ENCODE data around the gene HRG. TPM values are rescaled to one million over a fixed set of nuclear protein-coding genes. Genes with fewer than 3 reads are reported as not detected.

HRG gene
- total and polyA plus RNA-seq, 2 of the 8 experiments (the other 6 are each of a cell fraction or from before 2014, with no cell fraction given) = 0.03 to 0.15 TPM

GRCh38 chr3:186678604-186679003 is 12.8 kb downstream of the HRG start:
- DNase-seq (ENCODE audit: low read depth in 1 of 2, low spot score in 2 of 2) = no peak
- no peak overlapping the region; the same call in 1 of the 2 replicates for H2BK12ac ChIP-seq (ENCODE audit: low read depth, low read length)
- H4K5ac ChIP-seq (ENCODE audit: insufficient read length, low read depth, low read length) = no peak overlapping the region
- H3K27ac ChIP-seq (ENCODE audit: low read depth, low read length) = no peak overlapping the region
- H2BK20ac ChIP-seq (ENCODE audit: low read length) = no peak overlapping the region
- no peak overlapping the region for H2BK5ac ChIP-seq (ENCODE audit: low read depth, low read length)
- H3K9ac ChIP-seq (replicated peaks in 1 of 4; ENCODE audit: extremely low read depth in 1 of 4, low read depth in 3 of 4, low read length in 3 of 4) = no peak overlapping the region
- H4K20me1 ChIP-seq (replicated peaks in 1 of 2; ENCODE audit: control insufficient read depth in 1 of 2, insufficient read depth in 2 of 2, low read length in 2 of 2) = no peaks in the 10 kb centered on the region
- H3K79me1 ChIP-seq (ENCODE audit: low read depth, low read length) = no peaks in the 10 kb centered on the region
- H3K56ac ChIP-seq (replicated peaks; ENCODE audit: insufficient read length, low read depth, low read length) = no peak overlapping the region
- no peaks in the 10 kb centered on the region for H3K79me2 ChIP-seq (ENCODE audit: control insufficient read depth in 1 of 2, insufficient read depth in 2 of 2, low read length in 2 of 2)
- H2AK5ac ChIP-seq (ENCODE audit: low read depth, low read length) = no peak overlapping the region
- H4K91ac ChIP-seq (replicated peaks; ENCODE audit: insufficient read length, low read length) = peak overlapping the region; percentile 42
- H3K23me2 ChIP-seq (ENCODE audit: low read depth, low read length) = no peaks in the 10 kb centered on the region; the same call in 1 of the 2 replicates
- no peak overlapping the region; the same call in 1 of the 2 replicates for H2BK15ac ChIP-seq (ENCODE audit: low read length)
- ChIA-PET CTCF (ENCODE audit: partially characterized antibody) (interaction anchor here (1.2 to 1.7 kb wide), 3 partner anchors 8 to 64 kb away, joined by 3 to 5 read pairs (median 4); no protein-coding TSS in a partner anchor), POLR2A (ENCODE audit: partially characterized antibody) (interaction anchor here (0.6 to 2.1 kb wide), 2 partner anchors 11 to 488 kb away, joined by 4 read pairs; no protein-coding TSS in a partner anchor)
- H2BK120ac ChIP-seq (replicated peaks; ENCODE audit: low read depth, low read length) = no peak overlapping the region
- no peaks in the 10 kb centered on the region for H3K27me3 ChIP-seq (replicated peaks in 1 of 4; ENCODE audit: control insufficient read depth in 3 of 4, extremely low read depth in 1 of 4, insufficient read depth in 3 of 4, low read length in 3 of 4)
- no peaks in the 10 kb centered on the region for H3K36me3 ChIP-seq (ENCODE audit: control insufficient read depth in 2 of 4, insufficient read depth in 4 of 4, low read length in 3 of 4)
- 0 out of 2 replicates have a peak overlapping the region, but pooled peaks have one; percentile 62 for H2AFZ ChIP-seq (ENCODE audit: low read length)
- no peak overlapping the region for H4K8ac ChIP-seq (ENCODE audit: extremely low read depth, insufficient read depth, low read length)
- H3K23ac ChIP-seq (ENCODE audit: insufficient read length) = peak overlapping the region; percentile 47
- H3K14ac ChIP-seq (ENCODE audit: insufficient read length) = no peak overlapping the region
- FAIRE-seq = no peak
- H3K18ac ChIP-seq (ENCODE audit: extremely low read depth, low read length) = no peak overlapping the region
- no peak for TF ChIP-seq PHF8 (conservative IDR thresholded peaks at IDR 0.05; ENCODE audit: low read depth, low read length)
- TF ChIP-seq FOSL1 (IDR thresholded peaks at IDR 0.05; ENCODE audit: insufficient read depth, low read depth, low read length) = no peak
- TF ChIP-seq KDM5A (IDR thresholded peaks at IDR 0.05; ENCODE audit: low read length) = no peak
- TF ChIP-seq, protein P1, sequence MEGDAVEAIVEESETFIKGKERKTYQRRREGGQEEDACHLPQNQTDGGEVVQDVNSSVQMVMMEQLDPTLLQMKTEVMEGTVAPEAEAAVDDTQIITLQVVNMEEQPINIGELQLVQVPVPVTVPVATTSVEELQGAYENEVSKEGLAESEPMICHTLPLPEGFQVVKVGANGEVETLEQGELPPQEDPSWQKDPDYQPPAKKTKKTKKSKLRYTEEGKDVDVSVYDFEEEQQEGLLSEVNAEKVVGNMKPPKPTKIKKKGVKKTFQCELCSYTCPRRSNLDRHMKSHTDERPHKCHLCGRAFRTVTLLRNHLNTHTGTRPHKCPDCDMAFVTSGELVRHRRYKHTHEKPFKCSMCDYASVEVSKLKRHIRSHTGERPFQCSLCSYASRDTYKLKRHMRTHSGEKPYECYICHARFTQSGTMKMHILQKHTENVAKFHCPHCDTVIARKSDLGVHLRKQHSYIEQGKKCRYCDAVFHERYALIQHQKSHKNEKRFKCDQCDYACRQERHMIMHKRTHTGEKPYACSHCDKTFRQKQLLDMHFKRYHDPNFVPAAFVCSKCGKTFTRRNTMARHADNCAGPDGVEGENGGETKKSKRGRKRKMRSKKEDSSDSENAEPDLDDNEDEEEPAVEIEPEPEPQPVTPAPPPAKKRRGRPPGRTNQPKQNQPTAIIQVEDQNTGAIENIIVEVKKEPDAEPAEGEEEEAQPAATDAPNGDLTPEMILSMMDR (IDR thresholded peaks at IDR 0.05; ENCODE audit: control extremely low read depth in 1 of 3, insufficient read depth in 1 of 3, low read depth in 1 of 3, low read length in 3 of 3) = no peak
- TF ChIP-seq SRF (IDR thresholded peaks at IDR 0.05; ENCODE audit: low read depth, low read length) = no peak
- no peak for TF ChIP-seq CHD1 (IDR thresholded peaks at IDR 0.05; ENCODE audit: low read depth, low read length)
- no peak for TF ChIP-seq JUN (IDR thresholded peaks at IDR 0.05; ENCODE audit: low read depth, low read length)
- no peak for TF ChIP-seq TAF7 (optimal IDR thresholded peaks at IDR 0.05; ENCODE audit: borderline replicate concordance, low read depth, low read length)
- TF ChIP-seq CREB1 (IDR thresholded peaks at IDR 0.05) = no peak
- no peak for TF ChIP-seq NANOG (IDR thresholded peaks at IDR 0.05; ENCODE audit: insufficient read depth, low read depth, low read length, poor library complexity, severe bottlenecking)
- no peaks in the 10 kb centered on the region for H3K4me1 ChIP-seq (replicated peaks in 1 of 4; ENCODE audit: control insufficient read depth in 3 of 4, insufficient read depth in 4 of 4, low read length in 3 of 4)
- no peak overlapping the region for H3K4me3 ChIP-seq (ENCODE audit: extremely low read depth in 1 of 4, insufficient read depth in 2 of 4, low read depth in 3 of 4, low read length in 4 of 4)
- no peak overlapping the region for H3K4ac ChIP-seq (replicated peaks; ENCODE audit: insufficient read length, low read depth, low read length)
- no peaks in the 10 kb centered on the region for H3K9me3 ChIP-seq (ENCODE audit: insufficient read depth in 2 of 2, low read depth in 1 of 2, low read length in 1 of 2)
- H3K4me2 ChIP-seq (ENCODE audit: insufficient read depth in 1 of 2, low read depth in 2 of 2, low read length in 2 of 2) = no peak overlapping the region
